ENCODE results near the gene AUTS2.

DNA sequence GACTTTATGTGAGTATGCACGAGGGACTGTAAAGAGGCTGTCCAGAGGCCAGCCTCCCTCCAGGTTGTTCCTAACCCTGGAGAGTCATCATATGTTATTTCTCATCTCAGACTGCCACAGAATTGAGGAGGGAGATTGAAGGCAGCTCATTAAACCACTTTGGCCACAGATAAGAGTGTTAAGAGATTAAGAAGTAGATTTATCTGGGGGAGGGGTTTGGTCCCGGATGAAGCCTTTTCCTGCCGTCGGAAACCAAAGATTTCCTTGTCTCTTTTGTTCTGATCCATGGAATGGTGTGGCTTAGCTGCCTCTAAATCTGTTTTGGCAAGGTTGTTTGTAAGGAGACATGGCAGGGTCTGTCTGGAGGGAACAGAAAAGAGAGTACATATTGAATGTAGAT lies 338.8 kb downstream of the AUTS2 start:
- TF ChIP-seq YY1 (IDR thresholded peaks at IDR 0.05; ENCODE audit: insufficient read depth, insufficient read length): no peak
- no peak for TF ChIP-seq ZNF274 (IDR thresholded peaks at IDR 0.05; ENCODE audit: low read depth, low read length)
- TF ChIP-seq SUZ12 (IDR thresholded peaks at IDR 0.05; ENCODE audit: extremely low read depth, insufficient read depth, insufficient read length): no peak
